MM.1S (cell line): ENCODE results near the gene SURF6.

Experiments used
- EZH2 ChIP-seq: fragments of 300-600 bp; sonication (generic); optimal IDR thresholded peaks from 2 replicates; pipeline ENCODE3; 2017; ENCODE audit warnings: low read depth, mild to moderate bottlenecking, antibody characterized with exemption, low read length, mixed read lengths
- EZH2phosphoT487 ChIP-seq: fragments of 300-600 bp; sonication (generic); IDR thresholded peaks from 2 replicates; pipeline ENCODE4 v1.6.1; 2018; ENCODE audit warnings: antibody characterized with exemption, low read length
- TF ChIP-seq, protein P1 (sequence below): fragments of 300-600 bp; sonication (generic); IDR thresholded peaks from 2 replicates; pipeline ENCODE4 v1.5.1; 2016; ENCODE audit warnings: antibody characterized with exemption, low read length, mixed read lengths

DNA sequence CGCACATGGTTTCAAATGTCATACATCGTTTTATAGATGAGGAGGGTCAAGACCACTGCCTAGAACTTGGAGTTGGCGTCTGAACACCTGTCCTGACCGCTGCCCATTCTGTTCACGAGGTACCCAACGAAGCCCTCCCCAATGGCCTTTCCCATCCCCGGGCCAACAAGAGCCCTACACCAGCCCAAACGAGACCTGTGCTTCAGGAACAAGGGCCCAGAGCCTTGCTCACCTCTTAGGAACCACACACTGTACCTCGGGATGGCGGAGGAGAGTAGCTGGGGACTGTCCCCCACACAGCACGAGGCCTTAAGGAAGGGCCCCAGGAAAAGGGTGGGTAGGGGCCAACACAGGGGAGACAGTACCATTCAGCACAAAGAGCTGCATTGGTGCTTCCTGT, 3.0 kb downstream of the SURF6 start:
- TF ChIP-seq, protein P1, sequence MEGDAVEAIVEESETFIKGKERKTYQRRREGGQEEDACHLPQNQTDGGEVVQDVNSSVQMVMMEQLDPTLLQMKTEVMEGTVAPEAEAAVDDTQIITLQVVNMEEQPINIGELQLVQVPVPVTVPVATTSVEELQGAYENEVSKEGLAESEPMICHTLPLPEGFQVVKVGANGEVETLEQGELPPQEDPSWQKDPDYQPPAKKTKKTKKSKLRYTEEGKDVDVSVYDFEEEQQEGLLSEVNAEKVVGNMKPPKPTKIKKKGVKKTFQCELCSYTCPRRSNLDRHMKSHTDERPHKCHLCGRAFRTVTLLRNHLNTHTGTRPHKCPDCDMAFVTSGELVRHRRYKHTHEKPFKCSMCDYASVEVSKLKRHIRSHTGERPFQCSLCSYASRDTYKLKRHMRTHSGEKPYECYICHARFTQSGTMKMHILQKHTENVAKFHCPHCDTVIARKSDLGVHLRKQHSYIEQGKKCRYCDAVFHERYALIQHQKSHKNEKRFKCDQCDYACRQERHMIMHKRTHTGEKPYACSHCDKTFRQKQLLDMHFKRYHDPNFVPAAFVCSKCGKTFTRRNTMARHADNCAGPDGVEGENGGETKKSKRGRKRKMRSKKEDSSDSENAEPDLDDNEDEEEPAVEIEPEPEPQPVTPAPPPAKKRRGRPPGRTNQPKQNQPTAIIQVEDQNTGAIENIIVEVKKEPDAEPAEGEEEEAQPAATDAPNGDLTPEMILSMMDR, result no peak
- TF ChIP-seq EZH2 (no peak), EZH2phosphoT487 (no peak)
